Measurements from ENCODE around the gene FEM1B.

FEM1B gene

GRCh38 chr15:68290715-68291114 is 13.2 kb downstream of the FEM1B start:
- no peak for TF ChIP-seq CTCF (IDR thresholded peaks at IDR 0.05; ENCODE audit: low read depth, low read length, missing control alignments)
- no peak for DNase-seq (ENCODE audit: low read depth)
- in situ Hi-C loops (cut with HindIII; ENCODE audit: low sequenced_read_pairs) = no loop called here

GRCh38 chr15:68292157-68292781 is 14.7 kb downstream of the FEM1B start:
- no peak for TF ChIP-seq CTCF (IDR thresholded peaks at IDR 0.05; ENCODE audit: low read depth, low read length, missing control alignments)
- in situ Hi-C loops (cut with HindIII; ENCODE audit: low sequenced_read_pairs) = no loop called here
- no peak for DNase-seq (ENCODE audit: low read depth)
- no peak overlapping the region for H3K4me3 ChIP-seq (ENCODE audit: low read depth, low read length)

More at GRCh38 chr15:68290715-68291114, 13.2 kb downstream of the FEM1B start:
- no peak overlapping the region for H3K4me3 ChIP-seq (ENCODE audit: low read depth, low read length)

GRCh38 chr15:68292967-68293366 is 15.4 kb downstream of the FEM1B start:
- DNase-seq (ENCODE audit: low read depth) = no peak
- no peak overlapping the region for H3K4me3 ChIP-seq (ENCODE audit: low read depth, low read length)
- in situ Hi-C loops (cut with HindIII; ENCODE audit: low sequenced_read_pairs) = no loop called here
- no peak for TF ChIP-seq CTCF (IDR thresholded peaks at IDR 0.05; ENCODE audit: low read depth, low read length, missing control alignments)

- DNase-seq (ENCODE audit: low read depth) = no peak
- H3K4me3 ChIP-seq (ENCODE audit: low read depth, low read length) = no peak overlapping the region
- no peak for TF ChIP-seq CTCF (IDR thresholded peaks at IDR 0.05; ENCODE audit: low read depth, low read length, missing control alignments)
- in situ Hi-C loops (cut with HindIII; ENCODE audit: low sequenced_read_pairs) = no loop called here
Measured at GRCh38 chr15:68295014-68295805, 17.7 kb downstream of the FEM1B start.

GRCh38 chr15:68298336-68298735 is 20.8 kb downstream of the FEM1B start:
- DNase-seq (ENCODE audit: low read depth) = no peak

GRCh38 chr15:68298882-68299381 is 21.4 kb downstream of the FEM1B start:
- H3K4me3 ChIP-seq (ENCODE audit: low read depth, low read length) = no peak overlapping the region
- in situ Hi-C loops (cut with HindIII; ENCODE audit: low sequenced_read_pairs) = no loop called here
- no peak for DNase-seq (ENCODE audit: low read depth)
- no peak for TF ChIP-seq CTCF (IDR thresholded peaks at IDR 0.05; ENCODE audit: low read depth, low read length, missing control alignments)

More at GRCh38 chr15:68298336-68298735, 20.8 kb downstream of the FEM1B start:
- no peak for TF ChIP-seq CTCF (IDR thresholded peaks at IDR 0.05; ENCODE audit: low read depth, low read length, missing control alignments)
- in situ Hi-C loops (cut with HindIII; ENCODE audit: low sequenced_read_pairs) = no loop called here
- H3K4me3 ChIP-seq (ENCODE audit: low read depth, low read length) = no peak overlapping the region

All from astrocyte of the cerebellum (primary cell).